Measurements from ENCODE around the gene CCDC116. TPM values are rescaled to one million over a fixed set of nuclear protein-coding genes. Genes with fewer than 3 reads are reported as not detected.

The CCDC116 gene
- total and polyA plus RNA-seq, 2 experiments from 2014 or later, result 0.14 TPM; not detected in 1

DNA sequence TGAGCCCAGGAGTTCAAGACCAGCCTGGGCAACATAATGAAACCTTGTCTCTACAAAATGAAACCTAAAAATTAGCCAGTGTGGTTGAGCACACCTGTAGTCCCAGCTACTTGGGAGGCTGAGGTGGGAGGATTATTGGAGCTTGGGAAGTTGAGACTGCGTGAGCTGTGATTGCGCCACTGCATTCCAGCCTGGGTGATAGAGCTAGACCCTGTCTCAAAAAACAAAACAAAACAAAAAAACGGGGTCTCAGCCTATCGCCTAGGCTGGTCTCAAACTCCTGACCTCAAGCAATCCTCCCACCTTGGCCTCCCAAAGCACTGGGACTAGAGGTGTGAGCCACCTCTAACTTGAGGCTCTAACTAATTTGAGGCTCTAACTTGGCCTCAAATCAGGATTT, 46.8 kb downstream of the CCDC116 start (continued):
- TF ChIP-seq, protein P1, sequence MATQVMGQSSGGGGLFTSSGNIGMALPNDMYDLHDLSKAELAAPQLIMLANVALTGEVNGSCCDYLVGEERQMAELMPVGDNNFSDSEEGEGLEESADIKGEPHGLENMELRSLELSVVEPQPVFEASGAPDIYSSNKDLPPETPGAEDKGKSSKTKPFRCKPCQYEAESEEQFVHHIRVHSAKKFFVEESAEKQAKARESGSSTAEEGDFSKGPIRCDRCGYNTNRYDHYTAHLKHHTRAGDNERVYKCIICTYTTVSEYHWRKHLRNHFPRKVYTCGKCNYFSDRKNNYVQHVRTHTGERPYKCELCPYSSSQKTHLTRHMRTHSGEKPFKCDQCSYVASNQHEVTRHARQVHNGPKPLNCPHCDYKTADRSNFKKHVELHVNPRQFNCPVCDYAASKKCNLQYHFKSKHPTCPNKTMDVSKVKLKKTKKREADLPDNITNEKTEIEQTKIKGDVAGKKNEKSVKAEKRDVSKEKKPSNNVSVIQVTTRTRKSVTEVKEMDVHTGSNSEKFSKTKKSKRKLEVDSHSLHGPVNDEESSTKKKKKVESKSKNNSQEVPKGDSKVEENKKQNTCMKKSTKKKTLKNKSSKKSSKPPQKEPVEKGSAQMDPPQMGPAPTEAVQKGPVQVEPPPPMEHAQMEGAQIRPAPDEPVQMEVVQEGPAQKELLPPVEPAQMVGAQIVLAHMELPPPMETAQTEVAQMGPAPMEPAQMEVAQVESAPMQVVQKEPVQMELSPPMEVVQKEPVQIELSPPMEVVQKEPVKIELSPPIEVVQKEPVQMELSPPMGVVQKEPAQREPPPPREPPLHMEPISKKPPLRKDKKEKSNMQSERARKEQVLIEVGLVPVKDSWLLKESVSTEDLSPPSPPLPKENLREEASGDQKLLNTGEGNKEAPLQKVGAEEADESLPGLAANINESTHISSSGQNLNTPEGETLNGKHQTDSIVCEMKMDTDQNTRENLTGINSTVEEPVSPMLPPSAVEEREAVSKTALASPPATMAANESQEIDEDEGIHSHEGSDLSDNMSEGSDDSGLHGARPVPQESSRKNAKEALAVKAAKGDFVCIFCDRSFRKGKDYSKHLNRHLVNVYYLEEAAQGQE (IDR thresholded peaks at IDR 0.05; ENCODE audit: unreplicated experiment), result no peak
- TF ChIP-seq EZH2 (IDR thresholded peaks at IDR 0.05; ENCODE audit: low read depth, unreplicated experiment), result no peak

DNA sequence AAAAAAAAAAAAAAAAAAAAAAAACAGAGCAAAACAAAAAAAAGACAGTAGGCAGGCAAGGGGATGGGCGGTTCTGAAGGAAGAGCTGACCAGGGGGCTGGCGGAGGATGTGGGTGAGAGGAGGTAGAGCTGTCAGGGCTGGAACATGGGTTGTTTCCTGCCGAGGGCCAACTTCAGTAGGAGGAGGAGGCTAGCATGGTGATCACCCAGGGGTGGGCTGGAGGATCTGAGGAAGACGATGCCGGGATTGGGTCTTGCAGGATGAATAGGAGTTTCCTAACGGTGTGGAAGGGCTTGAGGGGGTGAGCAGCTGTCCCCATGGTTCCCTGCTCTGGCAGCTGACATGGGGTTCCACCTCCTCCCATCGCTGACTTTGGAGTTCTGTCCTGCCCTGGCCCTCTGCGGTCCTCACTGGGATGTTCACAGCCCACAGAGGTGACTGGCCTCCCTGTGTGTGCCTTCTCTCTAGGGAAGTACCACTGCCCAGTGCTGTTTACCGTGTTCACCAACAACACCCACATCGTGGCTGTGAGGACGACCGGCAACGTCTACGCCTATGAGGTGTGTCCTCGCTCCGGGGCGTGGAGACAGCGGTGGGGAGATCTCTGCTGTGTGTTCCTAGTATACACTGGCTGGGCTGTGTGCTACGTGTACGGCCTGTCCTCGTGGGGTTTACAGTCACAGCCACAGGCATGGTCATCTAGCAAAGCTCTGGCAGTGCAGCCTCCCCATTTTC, 48.4 kb downstream of the CCDC116 start:
- no peaks in the 10 kb centered on the region for H3K9me2 ChIP-seq (ENCODE audit: insufficient read depth)
- no peaks in the 10 kb centered on the region for H3K27me3 ChIP-seq (ENCODE audit: insufficient read depth)
- H3K79me2 ChIP-seq (replicated peaks; ENCODE audit: insufficient read depth), result no peaks in the 10 kb centered on the region
- ATAC-seq (no peak), DNase-seq (ENCODE audit: low spot score) (no peak)
- no peak overlapping the region for H3K4me3 ChIP-seq
- no peak overlapping the region for H2AFZ ChIP-seq
- H3K36me3 ChIP-seq (ENCODE audit: insufficient read depth), result 0 out of 2 replicates have a peak, but pooled peaks cover 4% of the 10 kb centered on the region
- Mint-ChIP-seq H3K27me3 (ENCODE audit: insufficient read depth, low read depth, poor library complexity) (peaks cover 7% of the 10 kb centered on the region), H3K27ac (no peak overlapping the region), H3K36me3 (ENCODE audit: low read depth) (peaks cover 32% of the 10 kb centered on the region), H3K9me3 (peaks cover 14% of the 10 kb centered on the region), H3K4me3 (no peak overlapping the region), H3K4me1 (no peaks in the 10 kb centered on the region)
- H3K27ac ChIP-seq (ENCODE audit: low read depth), result no peak overlapping the region
- no peaks in the 10 kb centered on the region; the same call in 1 of the 2 replicates for H4K20me1 ChIP-seq (replicated peaks; ENCODE audit: insufficient read depth)
- no peaks in the 10 kb centered on the region for H3F3A ChIP-seq (replicated peaks; ENCODE audit: low read depth)
- no peak overlapping the region for H3K4me2 ChIP-seq
- H3K4me1 ChIP-seq (ENCODE audit: insufficient read depth), result no peaks in the 10 kb centered on the region
- TF ChIP-seq STAT1 (IDR thresholded peaks at IDR 0.05; ENCODE audit: unreplicated experiment) (no peak), NANOG (IDR thresholded peaks at IDR 0.05; ENCODE audit: borderline replicate concordance) (no peak), POLR2AphosphoS5 (IDR thresholded peaks at IDR 0.05; ENCODE audit: low read depth) (no peak), JUNB (IDR thresholded peaks at IDR 0.05; ENCODE audit: unreplicated experiment) (no peak), ZNF331 (CRISPR knock-in tag; IDR thresholded peaks at IDR 0.05; ENCODE audit: low read depth) (no peak), EZH2 (IDR thresholded peaks at IDR 0.05; ENCODE audit: low read depth, unreplicated experiment) (no peak), EZH2phosphoT487 (IDR thresholded peaks at IDR 0.05; ENCODE audit: unreplicated experiment) (no peak)
- TF ChIP-seq, protein P2, sequence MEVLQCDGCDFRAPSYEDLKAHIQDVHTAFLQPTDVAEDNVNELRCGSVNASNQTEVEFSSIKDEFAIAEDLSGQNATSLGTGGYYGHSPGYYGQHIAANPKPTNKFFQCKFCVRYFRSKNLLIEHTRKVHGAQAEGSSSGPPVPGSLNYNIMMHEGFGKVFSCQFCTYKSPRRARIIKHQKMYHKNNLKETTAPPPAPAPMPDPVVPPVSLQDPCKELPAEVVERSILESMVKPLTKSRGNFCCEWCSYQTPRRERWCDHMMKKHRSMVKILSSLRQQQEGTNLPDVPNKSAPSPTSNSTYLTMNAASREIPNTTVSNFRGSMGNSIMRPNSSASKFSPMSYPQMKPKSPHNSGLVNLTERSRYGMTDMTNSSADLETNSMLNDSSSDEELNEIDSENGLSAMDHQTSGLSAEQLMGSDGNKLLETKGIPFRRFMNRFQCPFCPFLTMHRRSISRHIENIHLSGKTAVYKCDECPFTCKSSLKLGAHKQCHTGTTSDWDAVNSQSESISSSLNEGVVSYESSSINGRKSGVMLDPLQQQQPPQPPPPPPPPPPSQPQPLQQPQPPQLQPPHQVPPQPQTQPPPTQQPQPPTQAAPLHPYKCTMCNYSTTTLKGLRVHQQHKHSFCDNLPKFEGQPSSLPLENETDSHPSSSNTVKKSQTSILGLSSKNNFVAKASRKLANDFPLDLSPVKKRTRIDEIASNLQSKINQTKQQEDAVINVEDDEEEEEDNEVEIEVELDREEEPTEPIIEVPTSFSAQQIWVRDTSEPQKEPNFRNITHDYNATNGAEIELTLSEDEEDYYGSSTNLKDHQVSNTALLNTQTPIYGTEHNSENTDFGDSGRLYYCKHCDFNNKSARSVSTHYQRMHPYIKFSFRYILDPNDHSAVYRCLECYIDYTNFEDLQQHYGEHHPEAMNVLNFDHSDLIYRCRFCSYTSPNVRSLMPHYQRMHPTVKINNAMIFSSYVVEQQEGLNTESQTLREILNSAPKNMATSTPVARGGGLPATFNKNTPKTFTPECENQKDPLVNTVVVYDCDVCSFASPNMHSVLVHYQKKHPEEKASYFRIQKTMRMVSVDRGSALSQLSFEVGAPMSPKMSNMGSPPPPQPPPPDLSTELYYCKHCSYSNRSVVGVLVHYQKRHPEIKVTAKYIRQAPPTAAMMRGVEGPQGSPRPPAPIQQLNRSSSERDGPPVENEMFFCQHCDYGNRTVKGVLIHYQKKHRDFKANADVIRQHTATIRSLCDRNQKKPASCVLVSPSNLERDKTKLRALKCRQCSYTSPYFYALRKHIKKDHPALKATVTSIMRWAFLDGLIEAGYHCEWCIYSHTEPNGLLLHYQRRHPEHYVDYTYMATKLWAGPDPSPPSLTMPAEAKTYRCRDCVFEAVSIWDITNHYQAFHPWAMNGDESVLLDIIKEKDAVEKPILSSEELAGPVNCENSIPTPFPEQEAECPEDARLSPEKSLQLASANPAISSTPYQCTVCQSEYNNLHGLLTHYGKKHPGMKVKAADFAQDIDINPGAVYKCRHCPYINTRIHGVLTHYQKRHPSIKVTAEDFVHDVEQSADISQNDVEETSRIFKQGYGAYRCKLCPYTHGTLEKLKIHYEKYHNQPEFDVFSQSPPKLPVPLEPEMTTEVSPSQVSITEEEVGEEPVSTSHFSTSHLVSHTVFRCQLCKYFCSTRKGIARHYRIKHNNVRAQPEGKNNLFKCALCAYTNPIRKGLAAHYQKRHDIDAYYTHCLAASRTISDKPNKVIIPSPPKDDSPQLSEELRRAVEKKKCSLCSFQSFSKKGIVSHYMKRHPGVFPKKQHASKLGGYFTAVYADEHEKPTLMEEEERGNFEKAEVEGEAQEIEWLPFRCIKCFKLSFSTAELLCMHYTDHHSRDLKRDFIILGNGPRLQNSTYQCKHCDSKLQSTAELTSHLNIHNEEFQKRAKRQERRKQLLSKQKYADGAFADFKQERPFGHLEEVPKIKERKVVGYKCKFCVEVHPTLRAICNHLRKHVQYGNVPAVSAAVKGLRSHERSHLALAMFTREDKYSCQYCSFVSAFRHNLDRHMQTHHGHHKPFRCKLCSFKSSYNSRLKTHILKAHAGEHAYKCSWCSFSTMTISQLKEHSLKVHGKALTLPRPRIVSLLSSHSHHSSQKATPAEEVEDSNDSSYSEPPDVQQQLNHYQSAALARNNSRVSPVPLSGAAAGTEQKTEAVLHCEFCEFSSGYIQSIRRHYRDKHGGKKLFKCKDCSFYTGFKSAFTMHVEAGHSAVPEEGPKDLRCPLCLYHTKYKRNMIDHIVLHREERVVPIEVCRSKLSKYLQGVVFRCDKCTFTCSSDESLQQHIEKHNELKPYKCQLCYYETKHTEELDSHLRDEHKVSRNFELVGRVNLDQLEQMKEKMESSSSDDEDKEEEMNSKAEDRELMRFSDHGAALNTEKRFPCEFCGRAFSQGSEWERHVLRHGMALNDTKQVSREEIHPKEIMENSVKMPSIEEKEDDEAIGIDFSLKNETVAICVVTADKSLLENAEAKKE (CRISPR knock-in tag; IDR thresholded peaks at IDR 0.05), result no peak
- TF ChIP-seq, protein P1 (IDR thresholded peaks at IDR 0.05; ENCODE audit: unreplicated experiment), result no peak

All from GM23338 (cell line).